Measurements from ENCODE around the gene CAMKMT.
A peak's percentile ranks its signal among the peaks of the same experiment; 100 is the strongest.

The CAMKMT gene

GRCh38 chr2:44770221-44771195, 408.8 kb downstream of the CAMKMT start:
- TF ChIP-seq ZFX (IDR thresholded peaks at IDR 0.05) (no peak), CTCF (conservative IDR thresholded peaks at IDR 0.05) (0 out of 2 replicates have a peak, but pooled peaks have one; percentile 11)
- no peak overlapping the region for H3K27ac ChIP-seq

GRCh38 chr2:44771522-44771921, 409.8 kb downstream of the CAMKMT start:
- TF ChIP-seq ZFX (IDR thresholded peaks at IDR 0.05) (no peak), CTCF (conservative IDR thresholded peaks at IDR 0.05) (no peak)

GRCh38 chr2:44772131-44772530, 410.4 kb downstream of the CAMKMT start:
- no peak overlapping the region for H3K27ac ChIP-seq
- TF ChIP-seq ZFX (IDR thresholded peaks at IDR 0.05) (no peak), CTCF (conservative IDR thresholded peaks at IDR 0.05) (no peak)

More at GRCh38 chr2:44771522-44771921, 409.8 kb downstream of the CAMKMT start:
- H3K27ac ChIP-seq, result no peak overlapping the region

GRCh38 chr2:44772669-44773378, 411.1 kb downstream of the CAMKMT start:
- no peak for TF ChIP-seq ZFX (IDR thresholded peaks at IDR 0.05)
- TF ChIP-seq CTCF (conservative IDR thresholded peaks at IDR 0.05), result no peak
- H3K27ac ChIP-seq, result no peak overlapping the region

- TF ChIP-seq CTCF (conservative IDR thresholded peaks at IDR 0.05) (no peak), ZFX (IDR thresholded peaks at IDR 0.05) (no peak)
These were observed 413.2 kb downstream of the CAMKMT start for GRCh38 chr2:44774826-44775492.

GRCh38 chr2:44777036-44777435, 415.3 kb downstream of the CAMKMT start:
- no peak overlapping the region for H3K27ac ChIP-seq
- TF ChIP-seq CTCF (conservative IDR thresholded peaks at IDR 0.05), result no peak
- TF ChIP-seq ZFX (IDR thresholded peaks at IDR 0.05), result no peak

More at GRCh38 chr2:44774826-44775492, 413.2 kb downstream of the CAMKMT start:
- H3K27ac ChIP-seq, result no peak overlapping the region
